ENCODE data around the gene TMEM165. TPM values are rescaled to one million over a fixed set of nuclear protein-coding genes. Genes with fewer than 3 reads are reported as not detected.

TMEM165 gene
- polyA plus RNA-seq, 3 donors: 77.4 to 96.4 (median 92.8) TPM

GRCh38 chr4:55363691-55364351 is 31.9 kb upstream of the TMEM165 start:
- no peak for TF ChIP-seq CTCF (IDR thresholded peaks at IDR 0.05)
- 100% methylated on average over 8 of the region's 9 CpGs for WGBS (ENCODE audit: insufficient coverage)
- intact Hi-C loops (cut with micrococcal nuclease): no loop called here
- Histone ChIP-seq H3K9me3 (replicated peaks in 1 of 2; ENCODE audit: control insufficient read depth in 1 of 2, insufficient read depth in 1 of 2, low read length in 2 of 2) (no peaks in the 10 kb centered on the region), H3K79me2 (ENCODE audit: insufficient read depth, low read length) (no peaks in the 10 kb centered on the region), H3K36me3 (replicated peaks in 1 of 2; ENCODE audit: control insufficient read depth in 1 of 2, insufficient read depth in 2 of 2, low read length in 2 of 2) (peaks cover 3 to 33% of the 10 kb centered on the region in 2 donors), H3K9ac (ENCODE audit: insufficient read depth, low read length, poor library complexity, severe bottlenecking) (no peak overlapping the region), H3K4me2 (replicated peaks; ENCODE audit: extremely low read depth, low read length, poor library complexity, severe bottlenecking) (no peak overlapping the region), H4K20me1 (ENCODE audit: insufficient read depth, low read length) (no peaks in the 10 kb centered on the region), H3K4me3 (replicated peaks in 1 of 3; ENCODE audit: low read depth in 2 of 3, low read length in 3 of 3) (no peak overlapping the region), H3K27me3 (ENCODE audit: control insufficient read depth in 2 of 2, insufficient read depth in 2 of 2, low read length in 2 of 2) (no peaks in the 10 kb centered on the region), H3K4me1 (ENCODE audit: control insufficient read depth in 1 of 2, insufficient read depth in 2 of 2, low read length in 2 of 2) (peaks cover 8 to 10% of the 10 kb centered on the region in 2 donors), H3K27ac (ENCODE audit: low read depth in 1 of 2, low read length in 2 of 2) (no peak overlapping the region), H2AFZ (ENCODE audit: insufficient read depth, low read depth, low read length, poor library complexity, severe bottlenecking) (no peak overlapping the region)
- Mint-ChIP-seq H3K9me3 (no peaks in the 10 kb centered on the region), H3K4me3 (no peak overlapping the region), H3K27me3 (ENCODE audit: low read depth in 3 of 3) (peaks cover 0 to 2% (median 2%) of the 10 kb centered on the region in 3 donors), H3K36me3 (peaks cover 3 to 7% of the 10 kb centered on the region in 2 donors), H3K4me1 (peaks cover 10% of the 10 kb centered on the region), H3K27ac (peak overlapping the region in 1 of 7 donors; percentile 50)
- DNase-seq: no peak

DNA sequence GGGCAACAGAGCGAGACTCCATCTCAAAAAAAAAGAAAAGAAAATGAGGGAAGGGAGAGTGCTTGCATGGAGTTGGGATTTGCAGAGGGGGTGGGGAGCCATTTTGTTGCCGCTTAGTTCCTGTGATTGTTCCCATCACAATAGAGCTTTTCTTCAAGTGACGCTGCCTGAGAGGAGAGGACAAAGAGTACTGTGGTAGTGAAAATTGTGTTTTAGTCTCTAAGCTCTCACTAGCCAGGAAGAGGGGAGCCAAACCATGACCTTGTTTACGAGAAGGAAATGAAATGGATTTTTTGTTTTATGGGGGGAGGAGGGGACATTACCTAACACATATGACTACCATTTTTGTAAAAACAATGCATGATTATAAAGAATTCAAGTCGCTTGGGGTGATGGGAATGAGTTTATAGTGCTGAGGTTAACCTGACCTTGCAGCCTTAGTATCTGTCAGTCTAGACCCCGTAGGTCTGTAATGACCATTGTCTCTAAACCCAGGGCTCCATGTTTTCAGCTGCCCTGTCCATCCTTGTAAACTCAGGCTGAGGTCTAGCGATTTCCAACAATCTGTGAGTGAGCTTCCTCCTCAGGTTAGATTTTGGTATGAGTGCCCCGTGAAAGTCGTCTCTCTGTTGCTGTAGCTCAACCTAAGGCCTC is 30.9 kb upstream of the TMEM165 start:
- Histone ChIP-seq H3K27me3 (ENCODE audit: control insufficient read depth in 2 of 2, insufficient read depth in 2 of 2, low read length in 2 of 2) (no peaks in the 10 kb centered on the region), H3K4me2 (replicated peaks; ENCODE audit: extremely low read depth, low read length, poor library complexity, severe bottlenecking) (no peak overlapping the region), H2AFZ (ENCODE audit: insufficient read depth, low read depth, low read length, poor library complexity, severe bottlenecking) (no peak overlapping the region), H3K79me2 (ENCODE audit: insufficient read depth, low read length) (no peaks in the 10 kb centered on the region), H3K9me3 (replicated peaks in 1 of 2; ENCODE audit: control insufficient read depth in 1 of 2, insufficient read depth in 1 of 2, low read length in 2 of 2) (no peaks in the 10 kb centered on the region), H4K20me1 (ENCODE audit: insufficient read depth, low read length) (no peaks in the 10 kb centered on the region), H3K9ac (ENCODE audit: insufficient read depth, low read length, poor library complexity, severe bottlenecking) (no peak overlapping the region), H3K27ac (ENCODE audit: low read depth in 1 of 2, low read length in 2 of 2) (no peak overlapping the region), H3K4me3 (replicated peaks in 1 of 3; ENCODE audit: low read depth in 2 of 3, low read length in 3 of 3) (no peak overlapping the region), H3K36me3 (replicated peaks in 1 of 2; ENCODE audit: control insufficient read depth in 1 of 2, insufficient read depth in 2 of 2, low read length in 2 of 2) (peaks cover 9 to 43% of the 10 kb centered on the region in 2 donors), H3K4me1 (ENCODE audit: control insufficient read depth in 1 of 2, insufficient read depth in 2 of 2, low read length in 2 of 2) (peaks cover 0 to under 1% of the 10 kb centered on the region in 2 donors)
- WGBS (ENCODE audit: insufficient coverage): 94% methylated on average over 5 of the region's 9 CpGs
- DNase-seq: no peak
- intact Hi-C loops (cut with micrococcal nuclease): no loop called here
- Mint-ChIP-seq H3K27ac (no peak overlapping the region), H3K36me3 (peaks cover 3 to 8% of the 10 kb centered on the region in 2 donors), H3K4me1 (peaks cover 2% of the 10 kb centered on the region), H3K27me3 (ENCODE audit: low read depth in 3 of 3) (peaks cover 0 to 2% (median 2%) of the 10 kb centered on the region in 3 donors), H3K4me3 (no peak overlapping the region), H3K9me3 (no peaks in the 10 kb centered on the region)
- TF ChIP-seq CTCF (IDR thresholded peaks at IDR 0.05): no peak
